ENCODE measurements around the gene TNIP2. TPM values are rescaled to one million over a fixed set of nuclear protein-coding genes. Genes with fewer than 3 reads are reported as not detected.

Gene TNIP2
- total and polyA plus RNA-seq, 2 donors (not counting 1 experiment from before 2014, with no cell fraction given) = 47.6 to 71.9 TPM

DNA sequence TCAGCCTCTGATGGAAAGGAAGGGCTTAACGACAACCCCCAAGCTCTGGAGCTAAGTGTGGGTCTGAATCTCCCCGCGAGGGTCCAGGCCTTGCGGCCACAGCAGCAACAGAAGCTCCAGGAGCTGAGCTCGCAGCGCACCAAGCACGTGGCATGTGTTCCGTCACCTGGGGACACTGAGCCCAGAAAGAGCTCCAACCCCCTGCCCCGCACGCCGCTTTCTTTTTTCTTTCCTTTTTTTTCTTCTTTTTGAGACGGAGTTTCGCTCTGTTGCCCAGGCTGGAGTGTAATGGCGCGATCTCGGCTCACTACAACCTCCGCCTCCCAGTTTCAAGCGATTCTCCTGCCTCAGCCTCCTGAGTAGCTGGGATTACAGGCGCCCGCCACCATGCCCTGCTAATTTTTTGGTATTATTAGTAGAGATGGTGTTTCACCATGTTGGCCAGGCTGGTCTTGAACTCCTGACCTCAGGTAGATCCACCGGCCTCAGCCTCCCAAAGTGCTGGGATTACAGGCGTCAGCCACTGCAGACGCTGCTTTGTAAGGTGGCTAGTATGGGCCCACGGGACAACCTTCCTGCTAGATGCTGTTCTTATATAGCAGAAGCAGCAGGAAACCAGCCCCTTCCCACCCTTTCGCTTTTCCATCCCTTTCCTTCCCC lies 685 bp upstream of the TNIP2 start:
- CTCF ChIA-PET = interaction anchor here (1.3 to 1.6 kb wide), 3 partner anchors 29 to 207 kb away, joined by 3 to 5 read pairs (median 5); partner anchors contain the start of genes GRK4 and NOP14
- intact Hi-C loops (cut with micrococcal nuclease) = loop anchor here (1.0 to 2.0 kb wide), 5 partner anchors 11 to 317 kb away; partner anchors contain the start of genes GRK4, HTT, HTT-AS and NOP14
- peak overlapping the region in 4 of 5 experiments; percentile 27 to 61 (median 48) for H3K4me3 ChIP-seq (ENCODE audit: control extremely low read depth in 1 of 5, extremely low read depth in 1 of 5, insufficient read depth in 1 of 5, low read depth in 2 of 5, low read length in 4 of 5)
- H3K4me1 Mint-ChIP-seq = peaks cover 31% of the 10 kb centered on the region
- H3K79me2 ChIP-seq (ENCODE audit: control insufficient read depth, insufficient read depth, low read length) = peaks cover 41% of the 10 kb centered on the region
- POLR2A ChIA-PET = interaction anchor here (0.6 to 2.6 kb wide), 3 partner anchors 10 to 213 kb away, joined by 4 to 8 read pairs (median 4); no protein-coding TSS in a partner anchor
- 66% methylated on average over 20 of the region's 25 CpGs for WGBS (ENCODE audit: insufficient coverage)
- no peaks in the 10 kb centered on the region for H3K9me3 ChIP-seq (ENCODE audit: control extremely low read depth in 1 of 3, control insufficient read depth in 2 of 3, insufficient read depth in 1 of 3, low read length in 2 of 3)
- peak overlapping the region; percentile 55 for H3K9ac ChIP-seq (ENCODE audit: low read length)
- ATAC-seq (ENCODE audit: low read depth) (peak; percentile 0), DNase-seq (no peak)
- H3K36me3 ChIP-seq (replicated peaks in 1 of 2; ENCODE audit: control extremely low read depth in 1 of 2, control insufficient read depth in 1 of 2, extremely low read depth in 1 of 2, insufficient read depth in 2 of 2, low read length in 1 of 2) = peaks cover 0 to 1% of the 10 kb centered on the region in 2 experiments
- H3K4me3 Mint-ChIP-seq = peak overlapping the region; percentile 79
- no peaks in the 10 kb centered on the region for H3K9me3 Mint-ChIP-seq (ENCODE audit: insufficient read depth)
- TF ChIP-seq, protein P1, sequence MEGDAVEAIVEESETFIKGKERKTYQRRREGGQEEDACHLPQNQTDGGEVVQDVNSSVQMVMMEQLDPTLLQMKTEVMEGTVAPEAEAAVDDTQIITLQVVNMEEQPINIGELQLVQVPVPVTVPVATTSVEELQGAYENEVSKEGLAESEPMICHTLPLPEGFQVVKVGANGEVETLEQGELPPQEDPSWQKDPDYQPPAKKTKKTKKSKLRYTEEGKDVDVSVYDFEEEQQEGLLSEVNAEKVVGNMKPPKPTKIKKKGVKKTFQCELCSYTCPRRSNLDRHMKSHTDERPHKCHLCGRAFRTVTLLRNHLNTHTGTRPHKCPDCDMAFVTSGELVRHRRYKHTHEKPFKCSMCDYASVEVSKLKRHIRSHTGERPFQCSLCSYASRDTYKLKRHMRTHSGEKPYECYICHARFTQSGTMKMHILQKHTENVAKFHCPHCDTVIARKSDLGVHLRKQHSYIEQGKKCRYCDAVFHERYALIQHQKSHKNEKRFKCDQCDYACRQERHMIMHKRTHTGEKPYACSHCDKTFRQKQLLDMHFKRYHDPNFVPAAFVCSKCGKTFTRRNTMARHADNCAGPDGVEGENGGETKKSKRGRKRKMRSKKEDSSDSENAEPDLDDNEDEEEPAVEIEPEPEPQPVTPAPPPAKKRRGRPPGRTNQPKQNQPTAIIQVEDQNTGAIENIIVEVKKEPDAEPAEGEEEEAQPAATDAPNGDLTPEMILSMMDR (IDR thresholded peaks at IDR 0.05) = no peak
- no peak for TF ChIP-seq EZH2 (IDR thresholded peaks at IDR 0.05; ENCODE audit: borderline replicate concordance, insufficient read depth, low read depth, low read length, poor library complexity, severe bottlenecking)
- H3K27ac ChIP-seq (ENCODE audit: low read length in 2 of 2) = peak overlapping the region in 1 of 2 donors; percentile 7
- H3K4me1 ChIP-seq (ENCODE audit: control insufficient read depth in 2 of 2, insufficient read depth in 2 of 2, low read length in 2 of 2) = peaks cover 14 to 27% of the 10 kb centered on the region in 2 donors
- H3K27me3 ChIP-seq (replicated peaks in 1 of 4; ENCODE audit: control extremely low read depth in 1 of 4, control insufficient read depth in 3 of 4, insufficient read depth in 4 of 4, low read length in 3 of 4) = no peaks in the 10 kb centered on the region
- no peaks in the 10 kb centered on the region for H3K27me3 Mint-ChIP-seq
- H3K27ac Mint-ChIP-seq = peak overlapping the region; percentile 71
- H3K4me2 ChIP-seq (replicated peaks; ENCODE audit: low read depth, low read length, poor library complexity, severe bottlenecking) = peak overlapping the region; percentile 92
- peaks cover 25% of the 10 kb centered on the region for H4K20me1 ChIP-seq (ENCODE audit: control insufficient read depth, insufficient read depth, low read length, poor library complexity, severe bottlenecking)
- H2AFZ ChIP-seq (ENCODE audit: insufficient read depth, low read depth, low read length, poor library complexity, severe bottlenecking) = peak overlapping the region; percentile 81
